Neural cell (in vitro differentiated cells): Measurements from ENCODE around the gene ADAMTS17. TPM values are rescaled to one million over a fixed set of nuclear protein-coding genes. Genes with fewer than 3 reads are reported as not detected.

ENCODE experiments used
- H2AFZ ChIP-seq: fragments of 200-600, 300-800 bp; sonication (generic), shearing (Covaris generic); 2 replicates; pipeline ENCODE4 v1.6.0; 2014; ENCODE audit warnings: low read depth, mild to moderate bottlenecking, antibody characterized with exemption, low read length, moderate library complexity
- H3F3A ChIP-seq: fragments of 200-600 bp; shearing (Covaris generic); 2 replicates; pipeline ENCODE4 v1.6.1; 2016; ENCODE audit warnings: mild to moderate bottlenecking, moderate library complexity, mixed read lengths, antibody characterized with exemption, low read length; ENCODE audit not compliant: insufficient read depth, poor library complexity, severe bottlenecking
- H3K27ac ChIP-seq: fragments of 200-600, 300-800 bp; sonication (generic), shearing (Covaris generic); 2 replicates; pipeline ENCODE4 v1.5.1; 2014; ENCODE audit warnings: mild to moderate bottlenecking, low read length, moderate library complexity
- H3K27me3 ChIP-seq: fragments of 300-800, 200-600 bp; sonication (generic), shearing (Covaris generic); 2 replicates; pipeline ENCODE4 v1.6.0; 2014; ENCODE audit warnings: mild to moderate bottlenecking, low read depth, low read length, moderate library complexity; ENCODE audit not compliant: insufficient read depth
- H3K36me3 ChIP-seq: fragments of 300-800, 200-600 bp; sonication (generic), shearing (Covaris generic); 2 replicates; pipeline ENCODE4 v1.5.1; 2014; ENCODE audit warnings: mild to moderate bottlenecking, antibody characterized with exemption, low read length, moderate library complexity; ENCODE audit not compliant: insufficient read depth
- H3K4me2 ChIP-seq: fragments of 300-800, 200-600 bp; sonication (generic), shearing (Covaris generic); 2 replicates; pipeline ENCODE4 v1.6.0; 2014; ENCODE audit warnings: mild to moderate bottlenecking, low read length
- H3K4me3 ChIP-seq: fragments of 300-800, 200-600 bp; sonication (generic), shearing (Covaris generic); 2 replicates; pipeline ENCODE4 v1.5.1; 2014; ENCODE audit warnings: mild to moderate bottlenecking, low read length, moderate library complexity
- H3K79me2 ChIP-seq: fragments of 200-600 bp; shearing (Covaris generic); replicated peaks from 2 replicates; pipeline ENCODE4 v1.6.0; 2014; ENCODE audit warnings: mild to moderate bottlenecking, low read length, moderate library complexity; ENCODE audit not compliant: insufficient read depth
- H3K9ac ChIP-seq: fragments of 300-800, 200-600 bp; sonication (generic), shearing (Covaris generic); 2 replicates; pipeline ENCODE4 v1.6.1; 2016; ENCODE audit warnings: mild to moderate bottlenecking, low read length, mixed read lengths
- H3K9me2 ChIP-seq: fragments of 200-600 bp; shearing (Covaris generic); 2 replicates; pipeline ENCODE4 v1.6.1; 2016; ENCODE audit warnings: mild to moderate bottlenecking, low read length, mixed read lengths; ENCODE audit not compliant: insufficient read depth
- H3K9me3 ChIP-seq: fragments of 200-600, 300-800 bp; sonication (generic), shearing (Covaris generic); 2 replicates; pipeline ENCODE4 v1.6.1; 2016; ENCODE audit warnings: mild to moderate bottlenecking, mixed run types, low read length, moderate library complexity, mixed read lengths
- H4K20me1 ChIP-seq: fragments of 200-600 bp; shearing (Covaris generic); 2 replicates; pipeline ENCODE4 v1.6.1; 2016; ENCODE audit warnings: mild to moderate bottlenecking, mixed run types; ENCODE audit not compliant: insufficient read depth
- EP300 ChIP-seq: fragments of 450-650 bp; conservative IDR thresholded peaks from 2 replicates; pipeline ENCODE4 v1.6.1; 2014; ENCODE audit warnings: antibody characterized with exemption, mild to moderate bottlenecking, moderate library complexity; ENCODE audit not compliant: poor library complexity, severe bottlenecking
- EZH2 ChIP-seq: fragments of 200-600, 300-800 bp; shearing (Covaris generic), sonication (generic); IDR thresholded peaks from 2 replicates; pipeline ENCODE4 v1.6.1; 2014; ENCODE audit warnings: antibody characterized with exemption, low read length, borderline replicate concordance, mild to moderate bottlenecking; ENCODE audit not compliant: insufficient read depth, poor library complexity, severe bottlenecking
- MXI1 ChIP-seq: fragments of 450-650 bp; conservative IDR thresholded peaks from 2 replicates; pipeline ENCODE4 v1.6.1; 2014; ENCODE audit warnings: antibody characterized with exemption, mild to moderate bottlenecking; ENCODE audit not compliant: poor library complexity, severe bottlenecking
- POLR2AphosphoS5 ChIP-seq: IDR thresholded peaks from 2 replicates; pipeline ENCODE4 v1.6.1; 2012
- RAD21 ChIP-seq: fragments of 450-650 bp; conservative IDR thresholded peaks from 2 replicates; pipeline ENCODE4 v1.6.1; 2014; ENCODE audit warnings: antibody characterized with exemption, mild to moderate bottlenecking, moderate library complexity
- SMC3 ChIP-seq: fragments of 450-650 bp; conservative IDR thresholded peaks from 2 replicates; pipeline ENCODE4 v1.6.1; 2014; ENCODE audit warnings: antibody characterized with exemption, mild to moderate bottlenecking, moderate library complexity; ENCODE audit not compliant: poor library complexity
- TAF1 ChIP-seq: IDR thresholded peaks from 2 replicates; pipeline ENCODE4 v1.6.1; 2012; ENCODE audit warnings: low read depth
- polyA plus RNA-seq: library from polyadenylated mRNA; depleted of rRNA; stranded (reverse); fragments of >200 nt; gene quantifications from 2 replicates; pipeline ENCODE4 v1.2.3, GENCODE V29; 2014
- TF ChIP-seq, protein P1 (sequence below): IDR thresholded peaks from 2 replicates; pipeline ENCODE4 v1.6.1; 2012; ENCODE audit warnings: borderline replicate concordance
- TF ChIP-seq, protein P2 (sequence below): fragments of 450-650 bp; IDR thresholded peaks from 2 replicates; pipeline ENCODE4 v1.5.1; 2014; ENCODE audit warnings: antibody characterized with exemption, mild to moderate bottlenecking, moderate library complexity; ENCODE audit not compliant: poor library complexity, severe bottlenecking

The ADAMTS17 gene
- polyA plus RNA-seq, 1 donor from 2014 or later = 0.04 TPM

DNA sequence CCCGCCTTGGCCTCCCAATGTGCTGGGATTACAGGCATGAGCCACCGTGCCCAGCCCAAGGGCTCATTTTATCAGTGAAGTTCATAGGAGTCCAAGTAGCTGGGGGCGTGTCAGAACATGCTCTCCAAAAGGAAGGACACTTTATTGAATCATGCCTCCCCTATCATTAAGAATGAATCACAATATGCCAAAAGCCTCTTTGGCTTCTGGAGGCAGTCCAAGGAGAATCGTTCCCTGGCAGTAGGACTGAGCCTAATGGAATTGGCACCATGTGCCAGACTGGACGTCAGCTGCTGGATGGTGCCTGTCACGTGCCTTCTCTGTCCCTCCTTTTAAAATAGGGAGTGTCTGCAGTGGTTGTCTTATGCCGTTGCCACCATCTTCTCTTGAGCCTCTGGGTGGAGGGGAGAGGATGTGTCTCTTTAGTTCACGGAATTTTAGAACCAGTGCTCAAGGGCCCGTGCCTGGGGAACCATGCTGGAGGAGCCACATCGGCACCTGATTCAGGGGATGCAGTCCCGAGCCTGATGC is 373.9 kb downstream of the ADAMTS17 start:
- no peaks in the 10 kb centered on the region for H3F3A ChIP-seq
- H3K36me3 ChIP-seq = no peaks in the 10 kb centered on the region
- H3K27ac ChIP-seq = no peak overlapping the region
- TF ChIP-seq MXI1 (no peak), TAF1 (no peak), POLR2AphosphoS5 (no peak), SMC3 (no peak), RAD21 (no peak), EZH2 (no peak), EP300 (no peak)
- TF ChIP-seq, protein P1, sequence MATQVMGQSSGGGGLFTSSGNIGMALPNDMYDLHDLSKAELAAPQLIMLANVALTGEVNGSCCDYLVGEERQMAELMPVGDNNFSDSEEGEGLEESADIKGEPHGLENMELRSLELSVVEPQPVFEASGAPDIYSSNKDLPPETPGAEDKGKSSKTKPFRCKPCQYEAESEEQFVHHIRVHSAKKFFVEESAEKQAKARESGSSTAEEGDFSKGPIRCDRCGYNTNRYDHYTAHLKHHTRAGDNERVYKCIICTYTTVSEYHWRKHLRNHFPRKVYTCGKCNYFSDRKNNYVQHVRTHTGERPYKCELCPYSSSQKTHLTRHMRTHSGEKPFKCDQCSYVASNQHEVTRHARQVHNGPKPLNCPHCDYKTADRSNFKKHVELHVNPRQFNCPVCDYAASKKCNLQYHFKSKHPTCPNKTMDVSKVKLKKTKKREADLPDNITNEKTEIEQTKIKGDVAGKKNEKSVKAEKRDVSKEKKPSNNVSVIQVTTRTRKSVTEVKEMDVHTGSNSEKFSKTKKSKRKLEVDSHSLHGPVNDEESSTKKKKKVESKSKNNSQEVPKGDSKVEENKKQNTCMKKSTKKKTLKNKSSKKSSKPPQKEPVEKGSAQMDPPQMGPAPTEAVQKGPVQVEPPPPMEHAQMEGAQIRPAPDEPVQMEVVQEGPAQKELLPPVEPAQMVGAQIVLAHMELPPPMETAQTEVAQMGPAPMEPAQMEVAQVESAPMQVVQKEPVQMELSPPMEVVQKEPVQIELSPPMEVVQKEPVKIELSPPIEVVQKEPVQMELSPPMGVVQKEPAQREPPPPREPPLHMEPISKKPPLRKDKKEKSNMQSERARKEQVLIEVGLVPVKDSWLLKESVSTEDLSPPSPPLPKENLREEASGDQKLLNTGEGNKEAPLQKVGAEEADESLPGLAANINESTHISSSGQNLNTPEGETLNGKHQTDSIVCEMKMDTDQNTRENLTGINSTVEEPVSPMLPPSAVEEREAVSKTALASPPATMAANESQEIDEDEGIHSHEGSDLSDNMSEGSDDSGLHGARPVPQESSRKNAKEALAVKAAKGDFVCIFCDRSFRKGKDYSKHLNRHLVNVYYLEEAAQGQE = no peak
- TF ChIP-seq, protein P2, sequence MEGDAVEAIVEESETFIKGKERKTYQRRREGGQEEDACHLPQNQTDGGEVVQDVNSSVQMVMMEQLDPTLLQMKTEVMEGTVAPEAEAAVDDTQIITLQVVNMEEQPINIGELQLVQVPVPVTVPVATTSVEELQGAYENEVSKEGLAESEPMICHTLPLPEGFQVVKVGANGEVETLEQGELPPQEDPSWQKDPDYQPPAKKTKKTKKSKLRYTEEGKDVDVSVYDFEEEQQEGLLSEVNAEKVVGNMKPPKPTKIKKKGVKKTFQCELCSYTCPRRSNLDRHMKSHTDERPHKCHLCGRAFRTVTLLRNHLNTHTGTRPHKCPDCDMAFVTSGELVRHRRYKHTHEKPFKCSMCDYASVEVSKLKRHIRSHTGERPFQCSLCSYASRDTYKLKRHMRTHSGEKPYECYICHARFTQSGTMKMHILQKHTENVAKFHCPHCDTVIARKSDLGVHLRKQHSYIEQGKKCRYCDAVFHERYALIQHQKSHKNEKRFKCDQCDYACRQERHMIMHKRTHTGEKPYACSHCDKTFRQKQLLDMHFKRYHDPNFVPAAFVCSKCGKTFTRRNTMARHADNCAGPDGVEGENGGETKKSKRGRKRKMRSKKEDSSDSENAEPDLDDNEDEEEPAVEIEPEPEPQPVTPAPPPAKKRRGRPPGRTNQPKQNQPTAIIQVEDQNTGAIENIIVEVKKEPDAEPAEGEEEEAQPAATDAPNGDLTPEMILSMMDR = no peak
- H3K4me2 ChIP-seq = no peak overlapping the region
- H3K9ac ChIP-seq = no peak overlapping the region
- no peaks in the 10 kb centered on the region for H4K20me1 ChIP-seq
- no peak overlapping the region for H2AFZ ChIP-seq
- no peak overlapping the region for H3K4me3 ChIP-seq
- no peaks in the 10 kb centered on the region for H3K9me2 ChIP-seq
- H3K27me3 ChIP-seq = no peaks in the 10 kb centered on the region
- no peaks in the 10 kb centered on the region for H3K79me2 ChIP-seq
- no peaks in the 10 kb centered on the region for H3K9me3 ChIP-seq

DNA sequence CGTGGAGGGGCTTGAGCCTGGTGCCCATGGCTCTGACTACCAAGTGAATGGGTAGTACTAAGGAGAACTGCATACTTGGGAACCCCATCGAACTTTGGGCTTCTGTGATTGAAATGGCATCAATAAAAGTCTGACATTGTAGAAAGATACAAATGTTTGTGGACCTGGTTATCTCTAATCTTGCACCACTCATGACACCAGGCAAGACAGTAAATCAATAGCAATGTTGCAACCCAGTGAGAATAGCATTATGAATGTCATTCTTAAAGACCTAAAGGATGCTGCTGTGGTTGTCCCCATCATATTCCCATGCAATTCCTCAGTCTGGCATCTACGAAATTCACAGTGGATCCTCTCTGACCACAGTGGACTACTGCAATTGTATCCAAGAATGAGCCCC is 375.0 kb downstream of the ADAMTS17 start:
- TF ChIP-seq RAD21 (no peak), TAF1 (no peak), POLR2AphosphoS5 (no peak), EP300 (no peak), EZH2 (no peak), MXI1 (no peak), SMC3 (no peak)
- TF ChIP-seq, protein P1 = no peak
- TF ChIP-seq, protein P2 = no peak
- H3K4me2 ChIP-seq = no peak overlapping the region
- no peaks in the 10 kb centered on the region for H3K9me2 ChIP-seq
- no peak overlapping the region for H3K9ac ChIP-seq
- no peak overlapping the region for H3K27ac ChIP-seq
- H3F3A ChIP-seq = no peaks in the 10 kb centered on the region
- no peaks in the 10 kb centered on the region for H3K79me2 ChIP-seq
- no peak overlapping the region for H3K4me3 ChIP-seq
- no peaks in the 10 kb centered on the region for H3K36me3 ChIP-seq
- no peaks in the 10 kb centered on the region for H3K27me3 ChIP-seq
- H4K20me1 ChIP-seq = no peaks in the 10 kb centered on the region
- no peak overlapping the region for H2AFZ ChIP-seq
- no peaks in the 10 kb centered on the region for H3K9me3 ChIP-seq
